Left lung (tissue), 10 donors: Measurements from ENCODE around the gene PROSER1. TPM values are rescaled to one million over a fixed set of nuclear protein-coding genes. Genes with fewer than 3 reads are reported as not detected.

ENCODE experiments used
- ATAC-seq: fragments of 200-7000 bp; cut with Tn5 transposase; one replicate; pipeline ENCODE4 v1.9.1; 2020; ENCODE audit warnings: moderate library complexity
- DNase-seq, 4 donors: peaks; one replicate each; pipeline ENCODE4 v3.0.0-alpha.2; 2013 to 2020
- H3K27ac ChIP-seq, 2 donors: fragments of 200-600 bp; sonication (generic) in 1 of 2; one replicate each; pipeline versions ENCODE4 v1.5.0 to v1.8.0; 2020 to 2021
- H3K27me3 ChIP-seq, 2 donors: fragments of 200-600 bp; sonication (generic) in 1 of 2; one replicate each; pipeline versions ENCODE4 v1.5.0 to v1.8.0; 2020 to 2021
- H3K36me3 ChIP-seq, 2 donors: fragments of 200-600 bp; sonication (generic) in 1 of 2; one replicate each; pipeline versions ENCODE4 v1.5.0 to v1.8.0; 2020 to 2021
- H3K4me1 ChIP-seq, 2 donors: fragments of 200-600 bp; one replicate each; pipeline ENCODE4 v1.8.0; 2021
- H3K4me3 ChIP-seq, 2 donors: fragments of 200-600 bp; sonication (generic) in 1 of 2; one replicate each; pipeline versions ENCODE4 v1.5.0 to v1.8.0; 2020 to 2021; ENCODE audit warnings: mild to moderate bottlenecking in 1 of 2
- H3K9me3 ChIP-seq, 2 donors: fragments of 200-600 bp; sonication (generic) in 1 of 2; one replicate each; pipeline versions ENCODE4 v1.5.0 to v1.8.0; 2020 to 2021
- intact Hi-C, 2 donors: fragments of 100-400 bp; cut with DNase I; formaldehyde crosslinking; loops; one replicate each; pipeline versions ENCODE4 v1.11.2 to v1.14.2; 2022
- polyA plus RNA-seq, 6 donors: library from polyadenylated mRNA; unstranded; fragments of 120-200 nt; gene quantifications; one replicate each; pipeline ENCODE4 v1.2.1, GENCODE V29; 2013; ENCODE audit not compliant: insufficient read length in 6 of 6
- total RNA-seq, 2 donors: library from RNA; stranded (reverse); fragmentation: NEBNext Ultra II Directional; extraction: Animal tissue kit (Norgen Biotek cat#: 25700); gene quantifications; one replicate each; pipeline ENCODE4 v1.2.1, GENCODE V29; 2021
- TF ChIP-seq, protein P1 (sequence below), 2 donors: fragments of 200-600 bp; sonication (generic) in 1 of 2; IDR thresholded peaks; one replicate each; pipeline versions ENCODE4 v1.5.0 to v1.8.0; 2021; ENCODE audit warnings: antibody characterized with exemption in 2 of 2
- donor health status: DM: no; HTN: yes; CAD: no.
- donor health status: DM: no; HTN: no; CAD: no.

The PROSER1 gene
- total and polyA plus RNA-seq, 8 donors: 28.3 to 54.0 (median 43.0) TPM

GRCh38 chr13:38967446-38967845 is 70.4 kb downstream of the PROSER1 start:
- Histone ChIP-seq H3K27ac (no peak overlapping the region), H3K27me3 (no peaks in the 10 kb centered on the region), H3K4me1 (no peaks in the 10 kb centered on the region), H3K9me3 (no peaks in the 10 kb centered on the region), H3K4me3 (no peak overlapping the region), H3K36me3 (no peaks in the 10 kb centered on the region)
- TF ChIP-seq, protein P1, sequence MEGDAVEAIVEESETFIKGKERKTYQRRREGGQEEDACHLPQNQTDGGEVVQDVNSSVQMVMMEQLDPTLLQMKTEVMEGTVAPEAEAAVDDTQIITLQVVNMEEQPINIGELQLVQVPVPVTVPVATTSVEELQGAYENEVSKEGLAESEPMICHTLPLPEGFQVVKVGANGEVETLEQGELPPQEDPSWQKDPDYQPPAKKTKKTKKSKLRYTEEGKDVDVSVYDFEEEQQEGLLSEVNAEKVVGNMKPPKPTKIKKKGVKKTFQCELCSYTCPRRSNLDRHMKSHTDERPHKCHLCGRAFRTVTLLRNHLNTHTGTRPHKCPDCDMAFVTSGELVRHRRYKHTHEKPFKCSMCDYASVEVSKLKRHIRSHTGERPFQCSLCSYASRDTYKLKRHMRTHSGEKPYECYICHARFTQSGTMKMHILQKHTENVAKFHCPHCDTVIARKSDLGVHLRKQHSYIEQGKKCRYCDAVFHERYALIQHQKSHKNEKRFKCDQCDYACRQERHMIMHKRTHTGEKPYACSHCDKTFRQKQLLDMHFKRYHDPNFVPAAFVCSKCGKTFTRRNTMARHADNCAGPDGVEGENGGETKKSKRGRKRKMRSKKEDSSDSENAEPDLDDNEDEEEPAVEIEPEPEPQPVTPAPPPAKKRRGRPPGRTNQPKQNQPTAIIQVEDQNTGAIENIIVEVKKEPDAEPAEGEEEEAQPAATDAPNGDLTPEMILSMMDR (IDR thresholded peaks at IDR 0.05): no peak
- ATAC-seq (no peak), DNase-seq (no peak)
- intact Hi-C loops: no loop called here

DNA sequence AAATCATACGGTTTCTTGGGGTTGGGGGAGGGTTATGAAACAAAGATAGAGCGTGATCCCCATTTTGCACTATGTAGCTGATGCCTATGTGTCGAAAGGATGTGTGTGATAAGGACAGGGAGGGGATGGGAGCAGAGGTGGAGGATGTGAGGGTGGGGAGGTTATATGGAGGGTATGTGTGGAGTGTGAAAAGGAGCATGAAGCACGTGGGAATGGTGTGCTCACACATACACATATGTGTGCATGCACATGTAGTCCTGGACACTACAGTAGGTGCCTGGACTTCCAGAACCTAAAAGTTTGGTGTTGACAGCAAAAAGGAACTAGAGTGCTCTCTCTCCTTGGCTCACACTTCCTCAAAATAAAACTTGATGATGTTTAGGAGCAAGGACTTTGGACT is 72.6 kb downstream of the PROSER1 start:
- no peaks in the 10 kb centered on the region for H3K4me1 ChIP-seq
- H3K4me3 ChIP-seq: no peak overlapping the region
- TF ChIP-seq, protein P1 (IDR thresholded peaks at IDR 0.05): no peak
- no peaks in the 10 kb centered on the region for H3K27me3 ChIP-seq
- no peaks in the 10 kb centered on the region for H3K36me3 ChIP-seq
- no peak for DNase-seq
- H3K9me3 ChIP-seq: peaks cover 0 to 7% of the 10 kb centered on the region in 2 donors
- intact Hi-C loops: no loop called here
- H3K27ac ChIP-seq: no peak overlapping the region
- ATAC-seq: no peak

DNA sequence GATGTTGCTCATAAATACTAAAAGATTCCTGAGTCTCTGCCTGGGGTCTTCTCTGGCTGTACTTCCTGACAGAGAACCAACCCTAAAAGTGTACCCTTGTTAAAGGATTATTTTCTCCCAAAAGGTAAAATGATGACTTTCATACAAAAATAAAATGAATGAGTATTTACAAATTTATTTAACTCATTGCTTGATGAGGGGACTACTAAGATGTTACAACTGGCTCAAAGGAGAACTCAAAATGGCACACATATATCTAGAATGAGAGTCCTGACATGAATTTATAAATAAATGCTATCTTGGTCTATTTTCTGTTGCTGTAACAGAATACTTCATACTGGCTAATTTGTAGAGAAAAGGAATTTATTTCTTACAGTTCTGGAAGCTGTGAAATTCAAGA is 77.7 kb downstream of the PROSER1 start:
- Histone ChIP-seq H3K27me3 (no peaks in the 10 kb centered on the region), H3K9me3 (peaks cover 0 to 21% of the 10 kb centered on the region in 2 donors), H3K4me3 (no peak overlapping the region), H3K27ac (no peak overlapping the region), H3K36me3 (no peaks in the 10 kb centered on the region), H3K4me1 (no peaks in the 10 kb centered on the region)
- intact Hi-C loops: no loop called here
- DNase-seq (no peak), ATAC-seq (no peak)
- TF ChIP-seq, protein P1 (IDR thresholded peaks at IDR 0.05): no peak

Other genes starting within 250 kb of the PROSER1 start
- gene STOML3, start 47.3 kb downstream of the PROSER1 start, total RNA-seq: 1 to 10 TPM in 1 of 2 donors, not detected in 1; 2.8 TPM
- 1 to 10 TPM in 4 of 6 donors, under 1 TPM in 2; 0.35 to 3.5 (median 1.7) TPM for gene STOML3, start 47.3 kb downstream of the PROSER1 start, polyA plus RNA-seq
- 10 to 100 TPM; 26.2 to 28.5 TPM for gene NHLRC3, start 367 bp upstream of the PROSER1 start, total RNA-seq
- gene NHLRC3, start 367 bp upstream of the PROSER1 start, polyA plus RNA-seq: 10 to 100 TPM; 58.6 to 75.6 (median 68.3) TPM